PC-3 (cell line): Measurements from ENCODE around the gene RFC4.

Source experiments
- EZH2 ChIP-seq: fragments of 300-600 bp; sonication (generic); IDR thresholded peaks from one replicate; pipeline ENCODE4 v1.6.1; 2017; ENCODE audit warnings: antibody characterized with exemption, mild to moderate bottlenecking, low read length; ENCODE audit not compliant: unreplicated experiment
- EZH2phosphoT487 ChIP-seq: fragments of 300-600 bp; sonication (generic); IDR thresholded peaks from 2 replicates; pipeline ENCODE4 v1.6.1; 2018; ENCODE audit warnings: mild to moderate bottlenecking, antibody characterized with exemption, low read length, borderline replicate concordance
- TF ChIP-seq, protein P1 (sequence below): fragments of 300-600 bp; sonication (generic); conservative IDR thresholded peaks from 2 replicates; pipeline ENCODE4 v1.5.1; 2017; ENCODE audit warnings: antibody characterized with exemption, low read depth, mild to moderate bottlenecking, low read length

- TF ChIP-seq EZH2, result no peak
- TF ChIP-seq, protein P1, sequence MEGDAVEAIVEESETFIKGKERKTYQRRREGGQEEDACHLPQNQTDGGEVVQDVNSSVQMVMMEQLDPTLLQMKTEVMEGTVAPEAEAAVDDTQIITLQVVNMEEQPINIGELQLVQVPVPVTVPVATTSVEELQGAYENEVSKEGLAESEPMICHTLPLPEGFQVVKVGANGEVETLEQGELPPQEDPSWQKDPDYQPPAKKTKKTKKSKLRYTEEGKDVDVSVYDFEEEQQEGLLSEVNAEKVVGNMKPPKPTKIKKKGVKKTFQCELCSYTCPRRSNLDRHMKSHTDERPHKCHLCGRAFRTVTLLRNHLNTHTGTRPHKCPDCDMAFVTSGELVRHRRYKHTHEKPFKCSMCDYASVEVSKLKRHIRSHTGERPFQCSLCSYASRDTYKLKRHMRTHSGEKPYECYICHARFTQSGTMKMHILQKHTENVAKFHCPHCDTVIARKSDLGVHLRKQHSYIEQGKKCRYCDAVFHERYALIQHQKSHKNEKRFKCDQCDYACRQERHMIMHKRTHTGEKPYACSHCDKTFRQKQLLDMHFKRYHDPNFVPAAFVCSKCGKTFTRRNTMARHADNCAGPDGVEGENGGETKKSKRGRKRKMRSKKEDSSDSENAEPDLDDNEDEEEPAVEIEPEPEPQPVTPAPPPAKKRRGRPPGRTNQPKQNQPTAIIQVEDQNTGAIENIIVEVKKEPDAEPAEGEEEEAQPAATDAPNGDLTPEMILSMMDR, result no peak
- no peak for TF ChIP-seq EZH2phosphoT487
These were observed 39.5 kb upstream of the RFC4 start for GRCh38 chr3:186845756-186846155.
